ENCODE results near the gene PRDM15.

The PRDM15 gene

DNA sequence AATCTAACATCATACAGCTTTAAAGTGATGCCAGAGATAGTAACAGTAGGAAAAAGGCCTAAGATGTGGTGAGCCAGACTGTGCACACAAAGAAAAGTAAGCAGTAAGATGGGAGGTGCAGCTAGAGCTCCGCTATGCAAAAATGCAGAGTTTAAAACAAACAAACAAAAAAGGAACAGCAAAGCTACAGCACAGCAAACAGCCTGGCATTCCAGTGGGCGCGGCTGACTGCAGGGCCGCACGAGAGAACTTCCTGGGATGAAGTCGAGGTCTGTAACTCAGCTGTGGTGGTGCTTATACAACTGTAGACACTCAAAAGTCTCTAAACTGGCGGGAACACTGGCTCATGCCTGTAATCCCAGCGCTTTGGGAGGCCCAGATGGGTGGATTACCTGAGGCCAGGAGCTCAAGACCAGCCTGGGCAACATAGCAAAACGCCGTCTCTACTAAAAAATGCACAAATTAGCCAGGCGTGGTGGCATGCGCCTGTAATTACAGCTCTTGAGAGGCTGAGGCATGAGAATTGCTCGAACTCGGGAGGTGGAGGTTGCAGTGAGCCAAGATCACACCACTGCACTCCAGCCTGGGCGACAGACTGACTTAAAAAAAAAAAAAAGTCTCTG lies 30.1 kb downstream of the PRDM15 start:
- no peak for DNase-seq
- in situ Hi-C loops (cut with MboI; ENCODE audit: low pct_unique_long_range_greater_than_20kb, low sequenced_read_pairs), result no loop called here

DNA sequence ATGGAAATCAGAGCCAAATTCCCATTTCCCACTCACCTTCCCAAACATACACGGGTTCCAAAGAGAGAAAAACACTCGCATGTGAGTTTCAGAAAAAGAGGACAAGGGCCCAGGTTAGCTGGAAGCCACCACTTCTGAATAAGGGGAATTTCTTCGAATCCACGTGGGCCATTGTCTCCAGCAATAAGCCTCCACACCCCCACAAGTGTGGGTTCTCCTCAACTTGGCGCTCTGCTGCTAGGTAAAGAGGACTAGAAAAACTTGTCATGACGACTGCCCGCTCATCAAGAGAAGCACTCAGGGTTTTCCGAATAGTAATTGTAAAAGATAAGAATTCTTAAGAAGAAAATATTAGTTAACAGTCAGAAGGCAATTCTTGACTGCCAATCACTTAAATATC lies 30.6 kb downstream of the PRDM15 start:
- DNase-seq, result no peak
- in situ Hi-C loops (cut with MboI; ENCODE audit: low pct_unique_long_range_greater_than_20kb, low sequenced_read_pairs), result no loop called here

- in situ Hi-C loops (cut with MboI; ENCODE audit: low pct_unique_long_range_greater_than_20kb, low sequenced_read_pairs), result no loop called here
- DNase-seq, result peak; percentile 5
Observed at GRCh38 chr21:41847066-41847804, 31.9 kb downstream of the PRDM15 start.

DNA sequence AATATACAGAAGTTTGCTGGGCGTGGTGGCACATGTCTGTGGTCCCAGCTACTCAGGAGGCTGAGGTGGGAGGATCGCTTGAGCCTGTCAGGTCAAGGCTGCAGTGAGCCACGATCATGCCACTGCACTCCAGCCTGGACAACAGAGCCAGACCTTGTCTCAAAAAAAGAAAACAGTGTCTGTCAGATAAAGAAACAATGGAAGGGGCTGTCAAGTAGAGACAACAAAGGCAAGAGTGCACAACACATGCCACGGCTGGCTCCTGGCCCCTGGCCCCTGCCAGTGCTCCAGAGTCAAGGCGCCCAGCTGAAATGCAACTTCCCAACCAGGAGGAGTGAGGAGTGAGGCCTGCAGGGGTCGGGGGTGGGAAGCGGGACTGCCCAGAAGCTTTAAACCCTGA lies 32.6 kb downstream of the PRDM15 start:
- in situ Hi-C loops (cut with MboI; ENCODE audit: low pct_unique_long_range_greater_than_20kb, low sequenced_read_pairs), result no loop called here
- no peak for DNase-seq

DNA sequence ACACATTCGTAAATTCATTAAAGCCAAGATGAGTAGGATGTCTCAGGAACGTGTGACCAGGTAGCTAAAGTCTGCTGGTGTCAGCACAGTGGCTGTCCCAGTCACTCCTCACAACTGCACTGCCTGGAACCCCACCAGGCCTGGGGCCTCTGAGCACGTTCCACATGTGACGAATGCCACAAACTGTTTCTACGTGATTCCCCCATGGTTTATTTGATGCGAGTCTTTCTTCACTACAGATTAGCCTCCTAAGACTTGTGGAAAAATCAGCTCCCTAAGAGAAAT lies 33.2 kb downstream of the PRDM15 start:
- in situ Hi-C loops (cut with MboI; ENCODE audit: low pct_unique_long_range_greater_than_20kb, low sequenced_read_pairs), result no loop called here
- DNase-seq, result no peak

DNA sequence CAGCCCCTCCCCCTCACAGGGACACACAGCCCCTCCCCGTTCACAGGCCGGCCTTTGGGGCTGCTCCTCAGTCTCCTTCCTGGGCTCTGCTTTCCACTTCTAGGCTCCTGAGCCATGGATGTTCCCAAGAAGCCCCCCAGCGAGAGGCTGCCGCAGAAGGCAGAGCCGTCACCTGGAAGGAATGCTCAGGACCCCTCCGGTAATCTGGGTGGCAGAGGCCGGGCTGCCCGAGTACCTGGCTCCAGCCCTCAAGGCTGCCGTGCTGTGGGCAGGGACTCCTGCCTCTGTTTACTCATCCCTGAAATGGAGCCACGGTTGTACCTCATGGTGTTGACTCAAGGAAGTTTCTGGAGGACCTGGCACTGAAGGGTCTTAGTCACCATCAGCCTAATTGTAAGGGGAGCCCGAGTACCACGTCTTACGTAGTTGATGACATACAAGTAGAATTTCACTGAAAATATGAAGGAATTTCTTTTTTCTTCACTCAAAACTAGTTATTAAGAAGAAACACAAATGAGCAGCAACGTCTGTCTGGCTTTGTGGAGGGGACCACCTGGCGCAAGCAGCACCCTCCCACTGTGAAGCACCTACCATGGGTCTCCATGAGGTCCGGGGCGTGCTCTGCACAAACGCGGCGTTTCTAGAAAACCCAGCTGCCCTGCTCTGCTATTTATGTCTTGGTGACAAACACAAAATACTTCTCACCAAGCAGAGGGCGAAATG lies 33.7 kb downstream of the PRDM15 start:
- no peak for DNase-seq

DNA sequence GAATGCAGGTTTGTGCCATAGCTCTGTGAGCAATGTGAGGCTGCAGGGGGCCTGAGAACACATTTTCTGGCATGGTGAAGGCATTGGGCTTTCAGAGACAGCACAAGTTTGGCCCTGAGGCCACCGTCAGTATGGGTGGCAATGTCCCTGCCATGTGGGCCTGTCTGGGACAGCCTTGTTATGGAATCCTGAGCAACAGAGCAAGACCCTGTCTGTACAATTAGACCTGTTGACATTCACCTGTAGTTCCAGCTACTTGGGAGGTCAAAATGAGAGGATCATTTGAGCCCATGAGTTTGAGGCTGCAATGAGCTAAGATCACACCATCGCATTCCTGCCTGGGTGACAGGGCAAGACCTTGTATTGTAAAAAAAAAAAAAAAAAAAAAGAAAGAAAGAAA lies 35.6 kb downstream of the PRDM15 start:
- DNase-seq, result no peak
- in situ Hi-C loops (cut with MboI; ENCODE audit: low pct_unique_long_range_greater_than_20kb, low sequenced_read_pairs), result no loop called here

More for the DNA sequence above, 33.7 kb downstream of the PRDM15 start:
- in situ Hi-C loops (cut with MboI; ENCODE audit: low pct_unique_long_range_greater_than_20kb, low sequenced_read_pairs), result no loop called here

GRCh38 chr21:41840880-41841279 lies 38.3 kb downstream of the PRDM15 start:
- in situ Hi-C loops (cut with MboI; ENCODE audit: low pct_unique_long_range_greater_than_20kb, low sequenced_read_pairs), result no loop called here
- no peak for DNase-seq

GRCh38 chr21:41839387-41840000 lies 39.6 kb downstream of the PRDM15 start:
- no peak for DNase-seq
- in situ Hi-C loops (cut with MboI; ENCODE audit: low pct_unique_long_range_greater_than_20kb, low sequenced_read_pairs), result no loop called here

DNA sequence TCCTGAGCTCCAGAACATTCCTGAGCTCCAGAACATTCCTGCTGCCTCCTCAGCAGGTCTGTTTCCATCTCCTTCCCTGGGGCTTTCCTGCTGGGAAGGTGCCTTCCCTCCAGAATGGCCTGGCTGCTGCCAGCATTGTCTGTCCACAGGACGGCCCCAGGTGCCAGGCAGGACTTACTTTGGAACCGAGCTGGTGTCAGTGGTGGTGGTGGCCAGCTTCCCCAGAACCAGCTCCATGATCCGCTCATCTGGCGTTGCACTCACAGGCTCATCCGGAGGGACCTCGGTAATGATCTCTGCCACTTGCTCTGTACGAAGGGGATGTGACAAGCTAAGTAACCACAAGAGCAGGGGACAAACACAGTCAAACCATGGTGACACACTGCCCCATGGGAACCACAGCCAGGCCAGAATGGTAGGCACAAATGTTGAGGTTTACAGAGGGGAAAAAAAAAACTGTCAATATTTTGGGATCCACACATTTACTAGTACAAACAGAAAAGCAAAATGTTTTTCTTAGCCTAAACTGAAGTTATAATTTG lies 41.3 kb downstream of the PRDM15 start:
- in situ Hi-C loops (cut with MboI; ENCODE audit: low pct_unique_long_range_greater_than_20kb, low sequenced_read_pairs), result no loop called here
- DNase-seq, result no peak

- DNase-seq, result no peak
- in situ Hi-C loops (cut with MboI; ENCODE audit: low pct_unique_long_range_greater_than_20kb, low sequenced_read_pairs), result no loop called here
Observed at GRCh38 chr21:41836166-41837015, 42.8 kb downstream of the PRDM15 start.

DNA sequence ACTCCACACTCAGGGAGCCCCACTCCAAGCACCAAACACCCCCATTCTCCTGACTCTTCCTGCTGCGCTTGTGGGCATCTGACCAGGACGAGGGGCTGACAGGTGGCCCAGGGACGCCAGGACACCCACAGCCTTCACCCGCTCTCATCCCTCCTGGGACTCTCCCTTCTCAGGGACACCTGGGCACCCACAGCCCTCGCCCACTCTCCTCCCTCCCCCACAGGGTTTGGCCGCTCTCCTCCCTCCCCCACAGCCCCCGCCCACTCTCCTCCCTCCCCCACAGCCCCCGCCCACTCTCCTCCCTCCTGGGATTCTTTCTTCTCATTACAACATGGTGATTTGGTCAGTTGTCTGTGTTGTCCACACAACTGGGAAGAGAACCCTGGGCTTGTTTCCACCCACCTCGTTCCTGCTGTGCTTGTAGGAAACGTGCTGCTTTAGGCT lies 43.4 kb downstream of the PRDM15 start:
- no peak for DNase-seq
- in situ Hi-C loops (cut with MboI; ENCODE audit: low pct_unique_long_range_greater_than_20kb, low sequenced_read_pairs), result no loop called here

- no peak for DNase-seq
- in situ Hi-C loops (cut with MboI; ENCODE audit: low pct_unique_long_range_greater_than_20kb, low sequenced_read_pairs), result no loop called here
Observed at GRCh38 chr21:41834926-41835663, 44.0 kb downstream of the PRDM15 start.

DNA sequence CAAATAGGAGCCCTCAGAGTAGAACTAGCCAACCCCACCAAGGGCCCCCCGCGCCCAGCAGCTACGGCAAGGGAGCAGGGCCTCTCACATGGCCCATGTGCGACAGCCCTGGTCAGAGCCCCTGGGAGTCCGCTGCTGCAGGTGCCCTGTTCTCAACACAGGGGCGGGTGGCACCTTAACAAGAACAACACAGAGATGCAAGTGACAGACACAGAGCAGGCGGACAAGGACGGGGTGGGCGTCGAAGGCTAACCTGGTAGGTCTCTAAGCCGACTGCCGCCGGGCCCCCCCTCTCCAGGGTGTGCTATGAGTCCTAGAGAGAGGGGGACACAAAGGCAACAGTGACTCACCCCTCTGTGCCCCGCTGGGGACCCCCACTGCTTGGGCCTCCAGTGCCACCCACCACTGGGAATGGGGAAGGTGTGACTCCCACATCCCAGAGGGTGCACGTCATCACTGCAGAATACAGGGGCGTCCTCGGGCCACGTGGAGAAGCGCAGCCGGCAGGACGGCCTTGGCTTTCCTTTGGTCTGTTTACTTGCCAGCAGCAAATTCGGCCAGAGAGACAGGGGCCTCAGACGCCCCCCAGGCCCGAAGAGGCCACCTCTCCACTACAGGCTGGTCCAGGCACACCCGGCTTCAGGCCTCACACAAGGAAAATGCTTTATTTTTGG lies 44.8 kb downstream of the PRDM15 start:
- DNase-seq, result no peak
- in situ Hi-C loops (cut with MboI; ENCODE audit: low pct_unique_long_range_greater_than_20kb, low sequenced_read_pairs), result no loop called here

- in situ Hi-C loops (cut with MboI; ENCODE audit: low pct_unique_long_range_greater_than_20kb, low sequenced_read_pairs), result no loop called here
- DNase-seq, result no peak
Observed at GRCh38 chr21:41833497-41834115, 45.5 kb downstream of the PRDM15 start.

GRCh38 chr21:41832596-41833496 lies 46.3 kb downstream of the PRDM15 start:
- no peak for DNase-seq
- in situ Hi-C loops (cut with MboI; ENCODE audit: low pct_unique_long_range_greater_than_20kb, low sequenced_read_pairs), result no loop called here

Data from KBM-7 (cell line).